ENCODE data around the gene CD99. TPM values are rescaled to one million over a fixed set of nuclear protein-coding genes. Genes with fewer than 3 reads are reported as not detected.
A peak's percentile ranks its signal among the peaks of the same experiment; 100 is the strongest.

The CD99 gene
- total RNA-seq, 2 donors from 2014 or later, result 384 to 1,041 TPM

GRCh38 chrX:2708592-2709188, 17.6 kb downstream of the CD99 start:
- H3K36me3 ChIP-seq, result no peaks in the 10 kb centered on the region
- DNase-seq (ENCODE audit: low spot score), result no peak
- H3K27me3 ChIP-seq (replicated peaks; ENCODE audit: insufficient read depth), result no peaks in the 10 kb centered on the region
- no peak overlapping the region for H3K4me3 ChIP-seq
- WGBS, result 88% methylated on average over 10 of the region's 10 CpGs
- intact Hi-C loops (cut with DNase I), result no loop called here
- H3K27ac ChIP-seq, result no peak overlapping the region
- peaks cover 26% of the 10 kb centered on the region for H3K4me1 ChIP-seq (replicated peaks)
- H3K9me3 ChIP-seq, result no peaks in the 10 kb centered on the region
- no peak for TF ChIP-seq POLR2AphosphoS5 (IDR thresholded peaks at IDR 0.05)
- no peak for TF ChIP-seq POLR2A (IDR thresholded peaks at IDR 0.05)
- TF ChIP-seq, protein P1, sequence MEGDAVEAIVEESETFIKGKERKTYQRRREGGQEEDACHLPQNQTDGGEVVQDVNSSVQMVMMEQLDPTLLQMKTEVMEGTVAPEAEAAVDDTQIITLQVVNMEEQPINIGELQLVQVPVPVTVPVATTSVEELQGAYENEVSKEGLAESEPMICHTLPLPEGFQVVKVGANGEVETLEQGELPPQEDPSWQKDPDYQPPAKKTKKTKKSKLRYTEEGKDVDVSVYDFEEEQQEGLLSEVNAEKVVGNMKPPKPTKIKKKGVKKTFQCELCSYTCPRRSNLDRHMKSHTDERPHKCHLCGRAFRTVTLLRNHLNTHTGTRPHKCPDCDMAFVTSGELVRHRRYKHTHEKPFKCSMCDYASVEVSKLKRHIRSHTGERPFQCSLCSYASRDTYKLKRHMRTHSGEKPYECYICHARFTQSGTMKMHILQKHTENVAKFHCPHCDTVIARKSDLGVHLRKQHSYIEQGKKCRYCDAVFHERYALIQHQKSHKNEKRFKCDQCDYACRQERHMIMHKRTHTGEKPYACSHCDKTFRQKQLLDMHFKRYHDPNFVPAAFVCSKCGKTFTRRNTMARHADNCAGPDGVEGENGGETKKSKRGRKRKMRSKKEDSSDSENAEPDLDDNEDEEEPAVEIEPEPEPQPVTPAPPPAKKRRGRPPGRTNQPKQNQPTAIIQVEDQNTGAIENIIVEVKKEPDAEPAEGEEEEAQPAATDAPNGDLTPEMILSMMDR (IDR thresholded peaks at IDR 0.05), result no peak

DNA sequence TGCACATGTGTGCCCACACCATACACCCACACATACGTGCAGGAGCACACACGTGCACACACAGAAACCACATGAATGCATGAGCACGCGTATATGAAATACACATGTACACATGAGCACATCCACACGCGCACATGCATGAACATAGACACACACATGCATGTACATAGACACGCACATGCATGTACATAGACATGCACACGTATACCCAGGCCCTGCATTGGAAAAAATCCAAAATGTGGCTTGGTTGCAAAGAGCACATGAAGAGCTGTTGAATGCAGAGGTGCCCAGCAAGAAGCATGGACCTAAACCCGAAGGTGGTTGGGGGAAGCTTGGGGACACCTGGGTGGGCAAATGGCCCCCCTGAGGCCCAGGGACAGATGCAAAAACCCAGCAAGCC, 18.5 kb downstream of the CD99 start:
- Histone ChIP-seq H3K9me3 (no peaks in the 10 kb centered on the region), H3K4me1 (replicated peaks) (peaks cover 22% of the 10 kb centered on the region), H3K4me3 (no peak overlapping the region), H3K27ac (peak overlapping the region in 1 of 2 donors; percentile 17), H3K36me3 (peaks cover 0 to 2% of the 10 kb centered on the region in 2 donors), H3K27me3 (replicated peaks; ENCODE audit: insufficient read depth) (no peaks in the 10 kb centered on the region)
- no peak for DNase-seq (ENCODE audit: low spot score)
- TF ChIP-seq, protein P1 (IDR thresholded peaks at IDR 0.05), result no peak
- TF ChIP-seq POLR2A (IDR thresholded peaks at IDR 0.05) (no peak), POLR2AphosphoS5 (IDR thresholded peaks at IDR 0.05) (no peak)
- intact Hi-C loops (cut with DNase I), result no loop called here
- WGBS, result 83% methylated on average over 9 of the region's 9 CpGs

DNA sequence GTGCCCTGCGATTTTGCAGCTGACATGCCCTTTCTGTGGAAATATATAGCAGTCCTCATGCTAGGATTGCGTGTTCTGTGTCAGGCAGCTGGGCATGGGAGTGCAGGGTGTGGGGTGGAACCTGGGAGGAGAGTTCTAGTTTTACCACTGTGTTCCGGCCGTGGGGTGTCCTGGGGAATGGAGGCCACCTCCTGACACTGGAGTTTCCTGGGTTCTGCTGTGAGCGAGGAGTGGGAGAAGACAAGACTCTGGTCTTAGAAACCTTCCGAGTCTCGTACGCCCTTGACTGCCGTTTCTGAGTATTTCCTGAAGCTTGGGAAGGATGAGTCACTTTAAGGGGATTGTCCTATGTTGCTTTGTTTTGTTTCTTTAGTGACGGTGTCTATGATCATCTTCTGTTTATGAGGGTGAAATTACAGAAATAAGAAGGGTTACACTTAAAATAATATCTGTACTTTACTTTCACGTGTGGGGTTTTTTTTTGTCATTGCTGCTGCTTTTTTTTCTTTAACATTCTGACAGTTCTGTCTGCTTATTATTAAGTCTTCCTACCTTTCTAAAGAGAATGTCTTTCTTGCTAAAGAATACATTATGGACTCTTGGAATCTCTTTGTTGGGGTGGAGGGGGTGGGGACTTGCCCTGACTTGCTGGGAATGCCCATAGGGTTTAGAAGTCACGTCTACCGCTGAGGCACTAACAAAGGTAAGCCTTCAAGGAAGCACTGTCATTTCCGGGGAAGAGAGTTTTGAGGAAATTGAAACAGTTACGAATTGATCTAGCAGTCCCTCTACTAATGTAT, 19.1 kb downstream of the CD99 start:
- Histone ChIP-seq H3K4me1 (replicated peaks) (peaks cover 19% of the 10 kb centered on the region), H3K4me3 (no peak overlapping the region), H3K27me3 (replicated peaks; ENCODE audit: insufficient read depth) (no peaks in the 10 kb centered on the region), H3K27ac (peak overlapping the region; percentile 2 to 17), H3K36me3 (peaks cover 0 to 8% of the 10 kb centered on the region in 2 donors), H3K9me3 (no peaks in the 10 kb centered on the region)
- WGBS, result 16% methylated on average over 15 of the region's 15 CpGs
- no peak for DNase-seq (ENCODE audit: low spot score)
- intact Hi-C loops (cut with DNase I), result no loop called here
- TF ChIP-seq, protein P1 (IDR thresholded peaks at IDR 0.05), result no peak
- TF ChIP-seq POLR2AphosphoS5 (IDR thresholded peaks at IDR 0.05) (no peak), POLR2A (IDR thresholded peaks at IDR 0.05) (no peak)

DNA sequence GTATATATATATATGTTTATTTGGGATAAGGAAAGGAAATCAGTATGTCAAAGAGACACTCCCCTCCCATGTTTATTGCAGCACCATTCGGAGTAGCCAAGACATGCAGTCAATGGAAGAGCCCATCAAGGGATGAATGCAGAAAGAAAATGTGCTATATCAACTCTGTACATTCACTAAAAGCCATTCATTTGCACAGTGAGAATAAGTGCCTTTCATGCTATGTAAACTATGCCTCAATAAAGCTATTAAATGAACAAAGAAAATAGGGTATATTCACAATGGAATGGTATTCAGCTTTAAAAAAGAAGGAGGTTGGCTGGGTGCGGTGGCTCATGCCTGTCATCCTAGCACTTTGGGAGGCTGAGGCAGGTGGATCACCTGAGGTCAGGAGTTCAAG, 20.3 kb downstream of the CD99 start:
- H3K27me3 ChIP-seq (replicated peaks; ENCODE audit: insufficient read depth), result no peaks in the 10 kb centered on the region
- H3K4me3 ChIP-seq, result no peak overlapping the region
- TF ChIP-seq, protein P1 (IDR thresholded peaks at IDR 0.05), result no peak
- TF ChIP-seq POLR2A (IDR thresholded peaks at IDR 0.05), result no peak
- TF ChIP-seq POLR2AphosphoS5 (IDR thresholded peaks at IDR 0.05), result no peak
- no peaks in the 10 kb centered on the region for H3K9me3 ChIP-seq
- DNase-seq (ENCODE audit: low spot score), result no peak
- no peak overlapping the region for H3K27ac ChIP-seq
- peaks cover 15% of the 10 kb centered on the region for H3K4me1 ChIP-seq (replicated peaks)
- peaks cover 0 to 8% of the 10 kb centered on the region in 2 donors for H3K36me3 ChIP-seq
- intact Hi-C loops (cut with DNase I), result no loop called here
- 75% methylated on average over 2 of the region's 2 CpGs for WGBS
